H9 (cell line): Measurements from ENCODE around the gene SLC46A1. TPM values are rescaled to one million over a fixed set of nuclear protein-coding genes. Genes with fewer than 3 reads are reported as not detected.

Experiments
- DNase-seq: peaks from one replicate; pipeline ENCODE4 v3.0.0-alpha.2; 2017
- H2AFZ ChIP-seq: one replicate; pipeline ENCODE4 v1.6.1; 2013; ENCODE audit warnings: mild to moderate bottlenecking, low read length, control low read depth, moderate library complexity
- H2AK5ac ChIP-seq: 2 replicates; pipeline ENCODE4 v1.6.1; 2013; ENCODE audit warnings: low read length, control low read depth, mixed read lengths; ENCODE audit not compliant: insufficient read length
- H2BK120ac ChIP-seq: one replicate; pipeline ENCODE4 v1.6.1; 2013; ENCODE audit warnings: low read depth, mild to moderate bottlenecking, low read length, control low read depth, inconsistent platforms; ENCODE audit not compliant: poor library complexity, severe bottlenecking
- H2BK12ac ChIP-seq: 2 replicates; pipeline ENCODE4 v1.6.1; 2013; ENCODE audit warnings: low read length, control low read depth, mixed read lengths, low read depth; ENCODE audit not compliant: insufficient read length
- H2BK15ac ChIP-seq: 2 replicates; pipeline ENCODE4 v1.6.1; 2013; ENCODE audit warnings: low read depth, low read length, control low read depth
- H2BK20ac ChIP-seq: one replicate; pipeline ENCODE4 v1.6.1; 2013; ENCODE audit warnings: low read depth, mild to moderate bottlenecking, low read length, control low read depth, inconsistent platforms; ENCODE audit not compliant: poor library complexity, severe bottlenecking
- H2BK5ac ChIP-seq: 2 replicates; pipeline ENCODE4 v1.6.1; 2013; ENCODE audit warnings: low read length, control low read depth, mixed read lengths; ENCODE audit not compliant: insufficient read length
- H3K14ac ChIP-seq: 2 replicates; pipeline ENCODE4 v1.6.1; 2013; ENCODE audit warnings: low read length, control low read depth; ENCODE audit not compliant: insufficient read depth
- H3K18ac ChIP-seq: 2 replicates; pipeline ENCODE4 v1.6.1; 2013; ENCODE audit warnings: low read depth, mild to moderate bottlenecking, mixed read lengths, low read length, control low read depth; ENCODE audit not compliant: insufficient read length
- H3K23ac ChIP-seq: 2 replicates; pipeline ENCODE4 v1.6.1; 2013; ENCODE audit warnings: low read length, control low read depth, mixed read lengths, low read depth; ENCODE audit not compliant: insufficient read length
- H3K23me2 ChIP-seq: 2 replicates; pipeline ENCODE4 v1.6.1; 2013; ENCODE audit warnings: low read depth, mild to moderate bottlenecking, mixed read lengths, low read length, control low read depth; ENCODE audit not compliant: insufficient read length, poor library complexity, severe bottlenecking
- H3K27ac ChIP-seq: 2 replicates; pipeline ENCODE4 v1.5.1; 2013; ENCODE audit warnings: low read length, control low read depth, mixed read lengths, low read depth; ENCODE audit not compliant: insufficient read length
- H3K27me3 ChIP-seq: 2 replicates; pipeline ENCODE4 v1.6.1; 2013; ENCODE audit warnings: low read length, control low read depth, inconsistent platforms; ENCODE audit not compliant: insufficient read depth
- H3K4ac ChIP-seq: 2 replicates; pipeline ENCODE4 v1.6.1; 2013; ENCODE audit warnings: low read depth, mild to moderate bottlenecking, control low read depth, inconsistent platforms, low read length, moderate library complexity
- H3K4me1 ChIP-seq: 2 replicates; pipeline ENCODE4 v1.6.1; 2013; ENCODE audit warnings: low read length, control low read depth, inconsistent platforms; ENCODE audit not compliant: insufficient read depth
- H3K4me2 ChIP-seq: 2 replicates; pipeline ENCODE4 v1.6.1; 2013; ENCODE audit warnings: low read length, control low read depth, mixed read lengths; ENCODE audit not compliant: insufficient read length, insufficient read depth
- H3K56ac ChIP-seq: 2 replicates; pipeline ENCODE4 v1.6.1; 2013; ENCODE audit warnings: low read depth, mild to moderate bottlenecking, mixed read lengths, low read length, control low read depth; ENCODE audit not compliant: insufficient read length
- H3K79me1 ChIP-seq: 2 replicates; pipeline ENCODE4 v1.6.1; 2013; ENCODE audit warnings: low read depth, mild to moderate bottlenecking, moderate library complexity, low read length, control low read depth, inconsistent platforms; ENCODE audit not compliant: insufficient read depth, poor library complexity, severe bottlenecking
- H3K79me2 ChIP-seq: 2 replicates; pipeline ENCODE4 v1.6.1; 2013; ENCODE audit warnings: low read length, control low read depth, inconsistent platforms; ENCODE audit not compliant: insufficient read depth
- H3K9ac ChIP-seq: 2 replicates; pipeline ENCODE4 v1.6.1; 2013; ENCODE audit warnings: low read length, control low read depth, mixed read lengths; ENCODE audit not compliant: insufficient read length; ENCODE audit errors: extremely low read depth
- H3K9me3 ChIP-seq: one replicate; pipeline ENCODE4 v1.6.1; 2013; ENCODE audit warnings: low read depth, low read length, inconsistent platforms; ENCODE audit not compliant: control insufficient read depth
- H3T11ph ChIP-seq: one replicate; pipeline ENCODE4 v1.6.1; 2013; ENCODE audit warnings: mild to moderate bottlenecking, low read length, control low read depth, inconsistent platforms
- H4K20me1 ChIP-seq: one replicate; pipeline ENCODE4 v1.6.1; 2013; ENCODE audit not compliant: control insufficient read depth, insufficient read length, insufficient read depth
- H4K5ac ChIP-seq: 2 replicates; pipeline ENCODE4 v1.6.1; 2013; ENCODE audit warnings: low read depth, mild to moderate bottlenecking, mixed read lengths, low read length, control low read depth; ENCODE audit not compliant: insufficient read length
- H4K8ac ChIP-seq: replicated peaks from 2 replicates; pipeline ENCODE4 v1.6.1; 2013; ENCODE audit warnings: low read length, control low read depth, mixed read lengths, low read depth; ENCODE audit not compliant: insufficient read length
- H4K91ac ChIP-seq: 2 replicates; pipeline ENCODE4 v1.6.1; 2013; ENCODE audit warnings: low read depth, mild to moderate bottlenecking, moderate library complexity, mixed read lengths, low read length, control low read depth; ENCODE audit not compliant: insufficient read length
- H3K27ac Mint-ChIP-seq, 3 experiments: 2 replicates in 2 of 3; 3 replicates in 1 of 3; pipeline ENCODE4 v1.8.0; 2020 to 2021; ENCODE audit warnings: mixed read lengths in 3 of 3, mild to moderate bottlenecking in 1 of 3, moderate library complexity in 1 of 3
- H3K27me3 Mint-ChIP-seq: 2 replicates; pipeline ENCODE4 v1.8.0; 2021; ENCODE audit warnings: low read depth, mild to moderate bottlenecking, moderate library complexity, mixed read lengths
- H3K36me3 Mint-ChIP-seq, 3 experiments: 2 replicates in 2 of 3; 3 replicates in 1 of 3; pipeline ENCODE4 v1.8.0; 2020 to 2021; ENCODE audit warnings: low read depth in 3 of 3, mixed read lengths in 3 of 3; ENCODE audit not compliant: insufficient read depth in 1 of 3
- H3K4me1 Mint-ChIP-seq, 2 experiments: 2 replicates each; pipeline ENCODE4 v1.8.0; 2020; ENCODE audit warnings: mixed read lengths in 2 of 2
- H3K4me3 Mint-ChIP-seq, 2 experiments: 2 replicates in 1 of 2; 3 replicates in 1 of 2; pipeline ENCODE4 v1.8.0; 2020 to 2021; ENCODE audit warnings: mild to moderate bottlenecking in 2 of 2, mixed read lengths in 2 of 2, moderate library complexity in 1 of 2
- H3K9me3 Mint-ChIP-seq, 2 experiments: 2 replicates in 1 of 2; 3 replicates in 1 of 2; pipeline ENCODE4 v1.8.0; 2020; ENCODE audit warnings: mild to moderate bottlenecking in 2 of 2, mixed read lengths in 2 of 2, moderate library complexity in 1 of 2
- WGBS: extraction: QIAGEN DNeasy Blood & Tissue Kit; methylation state at CpG from one replicate; pipeline ENCODE4 v1.1.7; 2013; ENCODE audit warnings: missing lambda C conversion rate, low lambda C conversion rate, mixed read lengths; ENCODE audit not compliant: insufficient read length; ENCODE audit errors: extremely low coverage; 5-methylcytosine and 5-hydroxymethylcytosine counted together
- total RNA-seq: library from RNA; stranded (reverse); gene quantifications from 2 replicates; pipeline ENCODE4 v1.2.1, GENCODE V29; 2021
- TF ChIP-seq, protein P1 (sequence below): fragments of 200-600 bp; sonication (generic); conservative IDR thresholded peaks from 3 replicates; pipeline ENCODE4 v1.8.0; 2021; ENCODE audit warnings: antibody characterized with exemption, mild to moderate bottlenecking

Gene SLC46A1
- total RNA-seq, 1 experiment from 2014 or later, result 8.7 TPM

DNA sequence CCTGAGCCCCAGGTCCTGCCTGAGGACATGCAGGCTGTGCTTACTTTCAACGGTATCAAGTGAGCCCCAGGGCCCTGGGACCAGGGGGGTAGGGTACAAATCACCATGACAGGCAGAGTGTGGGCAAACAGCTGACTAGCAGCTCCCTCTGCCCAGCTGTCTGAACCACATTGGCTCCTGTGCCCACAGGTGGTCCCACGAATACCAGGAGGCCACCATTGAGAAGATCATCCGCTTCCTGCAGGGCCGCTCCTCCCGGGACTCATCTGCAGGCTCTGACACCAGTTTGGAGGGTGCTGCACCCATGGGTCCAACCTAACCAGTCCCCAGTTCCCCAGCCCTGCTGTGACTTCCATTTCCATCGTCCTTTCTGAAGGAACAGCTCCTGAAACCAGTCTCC lies 10.0 kb downstream of the SLC46A1 start:
- TF ChIP-seq, protein P1, sequence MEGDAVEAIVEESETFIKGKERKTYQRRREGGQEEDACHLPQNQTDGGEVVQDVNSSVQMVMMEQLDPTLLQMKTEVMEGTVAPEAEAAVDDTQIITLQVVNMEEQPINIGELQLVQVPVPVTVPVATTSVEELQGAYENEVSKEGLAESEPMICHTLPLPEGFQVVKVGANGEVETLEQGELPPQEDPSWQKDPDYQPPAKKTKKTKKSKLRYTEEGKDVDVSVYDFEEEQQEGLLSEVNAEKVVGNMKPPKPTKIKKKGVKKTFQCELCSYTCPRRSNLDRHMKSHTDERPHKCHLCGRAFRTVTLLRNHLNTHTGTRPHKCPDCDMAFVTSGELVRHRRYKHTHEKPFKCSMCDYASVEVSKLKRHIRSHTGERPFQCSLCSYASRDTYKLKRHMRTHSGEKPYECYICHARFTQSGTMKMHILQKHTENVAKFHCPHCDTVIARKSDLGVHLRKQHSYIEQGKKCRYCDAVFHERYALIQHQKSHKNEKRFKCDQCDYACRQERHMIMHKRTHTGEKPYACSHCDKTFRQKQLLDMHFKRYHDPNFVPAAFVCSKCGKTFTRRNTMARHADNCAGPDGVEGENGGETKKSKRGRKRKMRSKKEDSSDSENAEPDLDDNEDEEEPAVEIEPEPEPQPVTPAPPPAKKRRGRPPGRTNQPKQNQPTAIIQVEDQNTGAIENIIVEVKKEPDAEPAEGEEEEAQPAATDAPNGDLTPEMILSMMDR, result no peak
- Histone ChIP-seq H3K79me1 (no peaks in the 10 kb centered on the region), H4K5ac (no peak overlapping the region), H3K79me2 (no peaks in the 10 kb centered on the region), H4K91ac (no peak overlapping the region), H3K9ac (no peak overlapping the region), H2BK5ac (no peak overlapping the region), H3K23ac (no peak overlapping the region), H2AK5ac (no peak overlapping the region), H3K4me1 (no peaks in the 10 kb centered on the region), H3K4me2 (no peak overlapping the region), H2BK12ac (no peak overlapping the region), H3K23me2 (no peaks in the 10 kb centered on the region), H3K27ac (no peak overlapping the region), H2AFZ (no peak overlapping the region), H2BK15ac (no peak overlapping the region), H3T11ph (no peak overlapping the region), H3K18ac (no peak overlapping the region), H3K56ac (no peak overlapping the region), H3K14ac (no peak overlapping the region), H4K8ac (no peak overlapping the region), H4K20me1 (no peaks in the 10 kb centered on the region), H3K27me3 (no peaks in the 10 kb centered on the region), H2BK20ac (no peak overlapping the region), H3K4ac (no peak overlapping the region), H3K9me3 (no peaks in the 10 kb centered on the region), H2BK120ac (no peak overlapping the region)
- no peaks in the 10 kb centered on the region for H3K9me3 Mint-ChIP-seq
- WGBS, result no CpG with 5 or more reads among the region's 6 CpGs
- no peak for DNase-seq
- H3K36me3 Mint-ChIP-seq, result peaks cover 1 to 7% (median 5%) of the 10 kb centered on the region in 3 experiments; a peak in 4 of 7 replicates
- H3K27ac Mint-ChIP-seq, result peak overlapping the region in 1 of 3 experiments; percentile 62; a peak in 1 of 7 replicates
- no peak overlapping the region for H3K4me3 Mint-ChIP-seq
- peaks cover 3 to 11% of the 10 kb centered on the region in 2 experiments; a peak in 3 of 4 replicates for H3K4me1 Mint-ChIP-seq
- H3K27me3 Mint-ChIP-seq, result peaks cover 39% of the 10 kb centered on the region
